Large intestine (tissue), 12 donors: Measurements from ENCODE around the gene LGR4. TPM values are rescaled to one million over a fixed set of nuclear protein-coding genes. Genes with fewer than 3 reads are reported as not detected.
A peak's percentile ranks its signal among the peaks of the same experiment; 100 is the strongest.
"Not testable (repeated sequence)": the region's sequence is repeated elsewhere in the genome, so short reads cannot be mapped to it uniquely, and the experiment has no call there.

ENCODE experiments used
- DNase-seq, 2 donors: peaks; one replicate each; pipeline versions ENCODE4 v3.0.0 to v3.0.0-alpha.2; 2013
- H3K27ac ChIP-seq: one replicate; pipeline ENCODE4 v1.5.1; 2013; ENCODE audit warnings: low read length
- H3K27me3 ChIP-seq: 2 replicates; pipeline ENCODE4 v1.6.1; 2013; ENCODE audit warnings: low read length; ENCODE audit not compliant: control insufficient read depth, insufficient read depth
- H3K36me3 ChIP-seq: 2 replicates; pipeline ENCODE4 v1.6.1; 2013; ENCODE audit warnings: low read length; ENCODE audit not compliant: control insufficient read depth, insufficient read depth
- H3K4me1 ChIP-seq: one replicate; pipeline ENCODE4 v1.6.1; 2013; ENCODE audit warnings: low read length; ENCODE audit not compliant: control insufficient read depth, insufficient read depth
- H3K4me3 ChIP-seq: one replicate; pipeline ENCODE4 v1.5.1; 2013; ENCODE audit warnings: low read length
- H3K9me3 ChIP-seq: one replicate; pipeline ENCODE4 v1.6.1; 2013; ENCODE audit warnings: mild to moderate bottlenecking, low read depth, low read length, moderate library complexity; ENCODE audit not compliant: control insufficient read depth
- WGBS: methylation state at CpG from one replicate; pipeline ENCODE4 v1.1.5; 2013; ENCODE audit warnings: low lambda C conversion rate; ENCODE audit not compliant: insufficient coverage; 5-methylcytosine and 5-hydroxymethylcytosine counted together
- long read RNA-seq, 11 donors: transcript quantifications; one replicate each; lab custom pipeline, GENCODE V29; 2026
- polyA plus RNA-seq: library from polyadenylated mRNA; unstranded; fragments of 120-200 nt; gene quantifications from one replicate; pipeline ENCODE4 v1.2.1, GENCODE V29; 2013

Gene LGR4, protein sequence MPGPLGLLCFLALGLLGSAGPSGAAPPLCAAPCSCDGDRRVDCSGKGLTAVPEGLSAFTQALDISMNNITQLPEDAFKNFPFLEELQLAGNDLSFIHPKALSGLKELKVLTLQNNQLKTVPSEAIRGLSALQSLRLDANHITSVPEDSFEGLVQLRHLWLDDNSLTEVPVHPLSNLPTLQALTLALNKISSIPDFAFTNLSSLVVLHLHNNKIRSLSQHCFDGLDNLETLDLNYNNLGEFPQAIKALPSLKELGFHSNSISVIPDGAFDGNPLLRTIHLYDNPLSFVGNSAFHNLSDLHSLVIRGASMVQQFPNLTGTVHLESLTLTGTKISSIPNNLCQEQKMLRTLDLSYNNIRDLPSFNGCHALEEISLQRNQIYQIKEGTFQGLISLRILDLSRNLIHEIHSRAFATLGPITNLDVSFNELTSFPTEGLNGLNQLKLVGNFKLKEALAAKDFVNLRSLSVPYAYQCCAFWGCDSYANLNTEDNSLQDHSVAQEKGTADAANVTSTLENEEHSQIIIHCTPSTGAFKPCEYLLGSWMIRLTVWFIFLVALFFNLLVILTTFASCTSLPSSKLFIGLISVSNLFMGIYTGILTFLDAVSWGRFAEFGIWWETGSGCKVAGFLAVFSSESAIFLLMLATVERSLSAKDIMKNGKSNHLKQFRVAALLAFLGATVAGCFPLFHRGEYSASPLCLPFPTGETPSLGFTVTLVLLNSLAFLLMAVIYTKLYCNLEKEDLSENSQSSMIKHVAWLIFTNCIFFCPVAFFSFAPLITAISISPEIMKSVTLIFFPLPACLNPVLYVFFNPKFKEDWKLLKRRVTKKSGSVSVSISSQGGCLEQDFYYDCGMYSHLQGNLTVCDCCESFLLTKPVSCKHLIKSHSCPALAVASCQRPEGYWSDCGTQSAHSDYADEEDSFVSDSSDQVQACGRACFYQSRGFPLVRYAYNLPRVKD
- 53.2 TPM for polyA plus RNA-seq
- long read RNA-seq, donor 1, full-length matches to known transcripts = 1 of 1 reads
- long read RNA-seq, donor 1, partial matches to known transcripts = 0 of 1 reads
- long read RNA-seq, donor 1, other reads (novel, unspliced or antisense) = 0 of 1 reads
- long read RNA-seq, donor 2, full-length matches to known transcripts = 7 of 7 reads
- long read RNA-seq, donor 2, partial matches to known transcripts = 0 of 7 reads
- long read RNA-seq, donor 2, other reads (novel, unspliced or antisense) = 0 of 7 reads
- long read RNA-seq, donor 3 = 0 reads
- long read RNA-seq, donor 4, full-length matches to known transcripts = 3 of 3 reads
- long read RNA-seq, donor 4, partial matches to known transcripts = 0 of 3 reads
- long read RNA-seq, donor 4, other reads (novel, unspliced or antisense) = 0 of 3 reads
- long read RNA-seq, donor 5, full-length matches to known transcripts = 11 of 11 reads
- long read RNA-seq, donor 5, partial matches to known transcripts = 0 of 11 reads
- long read RNA-seq, donor 5, other reads (novel, unspliced or antisense) = 0 of 11 reads
- long read RNA-seq, donor 6, full-length matches to known transcripts = 3 of 3 reads
- long read RNA-seq, donor 6, partial matches to known transcripts = 0 of 3 reads
- long read RNA-seq, donor 6, other reads (novel, unspliced or antisense) = 0 of 3 reads
- long read RNA-seq, donor 7, full-length matches to known transcripts = 3 of 3 reads
- long read RNA-seq, donor 7, partial matches to known transcripts = 0 of 3 reads
- long read RNA-seq, donor 7, other reads (novel, unspliced or antisense) = 0 of 3 reads
- long read RNA-seq, donor 8, full-length matches to known transcripts = 6 of 6 reads
- long read RNA-seq, donor 8, partial matches to known transcripts = 0 of 6 reads
- long read RNA-seq, donor 8, other reads (novel, unspliced or antisense) = 0 of 6 reads
- long read RNA-seq, donor 9, full-length matches to known transcripts = 4 of 4 reads
- long read RNA-seq, donor 9, partial matches to known transcripts = 0 of 4 reads
- long read RNA-seq, donor 9, other reads (novel, unspliced or antisense) = 0 of 4 reads
- long read RNA-seq, donor 10, full-length matches to known transcripts = 9 of 9 reads
- long read RNA-seq, donor 10, partial matches to known transcripts = 0 of 9 reads
- long read RNA-seq, donor 10, other reads (novel, unspliced or antisense) = 0 of 9 reads
- long read RNA-seq, donor 11, full-length matches to known transcripts = 5 of 5 reads
- long read RNA-seq, donor 11, partial matches to known transcripts = 0 of 5 reads
- long read RNA-seq, donor 11, other reads (novel, unspliced or antisense) = 0 of 5 reads

DNA sequence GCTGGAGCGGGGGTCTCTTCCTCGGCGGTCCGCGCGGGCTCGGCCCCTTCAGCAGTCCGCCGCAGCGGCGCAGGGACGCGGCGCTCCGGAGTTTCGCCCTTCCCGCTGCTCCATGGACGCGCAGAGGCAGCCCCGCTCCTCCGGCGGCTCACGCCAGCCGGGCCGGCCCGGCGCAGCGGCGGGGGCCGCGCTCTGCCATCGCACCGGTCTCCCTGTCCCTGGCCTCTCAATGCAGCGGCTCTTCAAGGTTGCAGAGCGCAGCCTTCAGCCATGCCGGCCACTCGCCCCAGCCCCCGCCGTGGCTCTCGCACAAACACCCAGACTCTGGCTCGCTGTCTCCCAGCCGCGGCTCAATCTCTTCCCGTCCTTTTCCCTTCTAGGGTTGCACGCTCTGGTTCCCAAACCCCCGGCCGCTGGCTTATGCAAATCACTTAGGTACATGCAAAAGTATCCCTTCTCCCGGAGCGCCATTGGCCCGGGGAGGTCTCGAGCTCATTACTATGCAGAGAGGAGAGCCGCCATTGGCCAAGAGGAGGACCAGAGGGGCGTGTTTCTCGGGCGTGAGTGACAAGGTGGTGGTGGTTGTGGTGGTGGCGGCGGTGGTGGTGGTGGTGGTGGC, at the start of gene LGR4:
LGR4 (minus strand) TSS at position 393 of the 619 bp plus-strand sequence. CDS start 488 bp downstream, outside the sequence.
- Histone ChIP-seq H3K27me3 (no peaks in the 10 kb centered on the region), H3K36me3 (no peaks in the 10 kb centered on the region), H3K4me3 (peak within 1 kb of the TSS; percentile 65), H3K9me3 (no peaks in the 10 kb centered on the region), H3K4me1 (peaks cover 18% of the 10 kb centered on the region), H3K27ac (peak within 1 kb of the TSS; percentile 86)
- no CpG with 5 or more reads among the region's 57 CpGs for WGBS
- peak; percentile 93 to 98 for DNase-seq

GRCh38 chr11:27520226-27520625, 47.6 kb upstream of the LGR4 start:
- Histone ChIP-seq H3K4me1 (no peaks in the 10 kb centered on the region), H3K27ac (no peak overlapping the region), H3K4me3 (no peak overlapping the region), H3K9me3 (no peaks in the 10 kb centered on the region), H3K27me3 (no peaks in the 10 kb centered on the region), H3K36me3 (no peaks in the 10 kb centered on the region)
- DNase-seq = no peak
- WGBS = 100% methylated on average over 1 of the region's 3 CpGs

- Histone ChIP-seq H3K9me3 (no peaks in the 10 kb centered on the region), H3K27me3 (no peaks in the 10 kb centered on the region), H3K4me3 (no peak overlapping the region), H3K27ac (no peak overlapping the region), H3K36me3 (no peaks in the 10 kb centered on the region), H3K4me1 (no peaks in the 10 kb centered on the region)
- 100% methylated on average over 1 of the region's 2 CpGs for WGBS
- DNase-seq = no peak
These were observed 45.9 kb upstream of the LGR4 start for GRCh38 chr11:27518518-27518917.

DNA sequence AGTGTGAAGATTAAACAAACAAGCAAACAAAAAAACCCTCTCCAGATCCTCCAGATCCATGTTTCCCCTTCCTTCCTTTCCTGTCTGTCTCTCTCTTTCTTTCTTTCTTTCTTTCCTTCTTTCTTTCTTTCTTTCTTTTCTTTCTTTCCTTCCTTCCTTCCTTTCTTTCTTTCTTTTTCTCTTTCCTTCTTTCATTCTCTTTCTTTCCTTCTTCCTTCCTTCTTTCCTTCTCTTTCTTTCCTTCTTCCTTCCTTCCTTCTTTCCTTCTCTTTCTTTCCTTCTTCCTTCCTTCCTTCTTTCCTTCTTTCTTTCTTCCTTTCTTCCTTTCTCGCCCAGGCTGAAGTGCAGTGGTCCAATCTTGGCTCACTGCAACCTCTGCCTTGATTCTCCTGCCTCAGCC, 44.9 kb upstream of the LGR4 start:
- not testable (repeated sequence) for H3K4me1 ChIP-seq, H3K27me3 ChIP-seq, DNase-seq, H3K4me3 ChIP-seq, H3K36me3 ChIP-seq, H3K9me3 ChIP-seq, H3K27ac ChIP-seq
- 86% methylated on average over 1 of the region's 1 CpG for WGBS

DNA sequence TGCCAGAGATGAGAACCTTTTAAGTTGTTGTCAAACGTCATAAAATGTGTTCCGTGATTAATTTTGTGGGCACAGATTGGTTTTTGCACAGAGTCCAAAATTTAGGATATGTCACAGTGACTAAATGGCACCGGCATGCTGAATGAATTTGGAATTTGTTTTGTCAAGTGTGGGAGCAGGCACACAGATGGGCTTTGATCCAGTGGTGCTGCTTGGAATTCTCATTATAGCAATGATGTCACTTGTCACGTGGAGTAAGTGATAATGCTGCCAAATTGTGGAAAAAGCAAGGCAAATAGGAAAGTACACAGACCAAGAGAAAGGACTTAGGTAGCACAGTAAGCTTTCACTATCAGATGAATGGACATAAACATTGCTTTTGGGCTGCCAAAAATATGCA, 42.0 kb upstream of the LGR4 start:
- Histone ChIP-seq H3K9me3 (no peaks in the 10 kb centered on the region), H3K27me3 (no peaks in the 10 kb centered on the region), H3K27ac (no peak overlapping the region), H3K4me1 (no peaks in the 10 kb centered on the region), H3K4me3 (no peak overlapping the region), H3K36me3 (no peaks in the 10 kb centered on the region)
- whole genome bisulfite sequencing = no CpG with 5 or more reads among the region's 4 CpGs
- DNase-seq = no peak

DNA sequence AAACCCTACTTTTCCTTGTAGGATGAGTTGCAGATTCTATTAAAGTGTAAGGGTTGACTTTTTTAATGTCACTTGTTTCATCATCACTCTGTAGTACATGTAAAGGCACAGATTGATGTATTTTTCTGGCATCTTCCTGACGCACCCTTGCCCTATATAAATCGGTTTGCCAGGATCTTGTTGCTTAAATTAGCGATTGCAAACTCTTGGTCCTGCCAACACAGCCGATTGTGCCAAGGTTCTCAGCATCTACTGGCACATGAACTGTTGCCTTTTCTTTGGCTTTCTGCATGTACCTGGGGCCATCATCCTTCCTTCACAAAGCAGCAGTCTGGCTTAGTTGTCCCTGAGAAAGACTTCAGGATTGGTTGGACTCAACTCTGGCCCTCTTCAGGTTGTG, 41.5 kb upstream of the LGR4 start:
- H3K4me3 ChIP-seq = no peak overlapping the region
- H3K27ac ChIP-seq = no peak overlapping the region
- no peaks in the 10 kb centered on the region for H3K4me1 ChIP-seq
- H3K27me3 ChIP-seq = no peaks in the 10 kb centered on the region
- WGBS = no CpG with 5 or more reads among the region's 4 CpGs
- H3K9me3 ChIP-seq = no peaks in the 10 kb centered on the region
- no peak for DNase-seq
- no peaks in the 10 kb centered on the region for H3K36me3 ChIP-seq

- no peaks in the 10 kb centered on the region for H3K4me1 ChIP-seq
- no peaks in the 10 kb centered on the region for H3K36me3 ChIP-seq
- H3K27ac ChIP-seq = no peak overlapping the region
- no peak overlapping the region for H3K4me3 ChIP-seq
- DNase-seq = no peak
- WGBS = 73% methylated on average over 2 of the region's 2 CpGs
- H3K27me3 ChIP-seq = no peaks in the 10 kb centered on the region
- H3K9me3 ChIP-seq = no peaks in the 10 kb centered on the region
These were observed 40.8 kb upstream of the LGR4 start for GRCh38 chr11:27513389-27513788.

- no peaks in the 10 kb centered on the region for H3K36me3 ChIP-seq
- H3K27ac ChIP-seq = no peak overlapping the region
- no CpG with 5 or more reads among the region's 3 CpGs for WGBS
- no peak overlapping the region for H3K4me3 ChIP-seq
- H3K4me1 ChIP-seq = no peaks in the 10 kb centered on the region
- no peaks in the 10 kb centered on the region for H3K27me3 ChIP-seq
- H3K9me3 ChIP-seq = no peaks in the 10 kb centered on the region
- DNase-seq = no peak
These were observed 39.6 kb upstream of the LGR4 start for GRCh38 chr11:27512238-27512637.
